CD14-positive monocyte (primary cell): ENCODE data around the gene ULBP3. TPM values are rescaled to one million over a fixed set of nuclear protein-coding genes. Genes with fewer than 3 reads are reported as not detected.

Experiments used
- DNase-seq, 3 donors: peaks; one replicate each; pipeline ENCODE4 v3.0.0-alpha.2; 2011 to 2022
- H2AFZ ChIP-seq: 2 replicates; pipeline ENCODE4 v1.6.0; 2012; ENCODE audit warnings: mild to moderate bottlenecking, low read depth, low read length, inconsistent platforms; ENCODE audit not compliant: insufficient read depth, poor library complexity, severe bottlenecking
- H3K27ac ChIP-seq, 2 donors: 1 replicate in 1 of 2; 2 replicates in 1 of 2; pipeline ENCODE4 v1.5.1; 2012 to 2013; ENCODE audit warnings: low read length in 2 of 2, control low read depth in 1 of 2, inconsistent platforms in 1 of 2, low read depth in 1 of 2, mild to moderate bottlenecking in 1 of 2
- H3K27me3 ChIP-seq, 2 donors: one replicate each; pipeline versions ENCODE4 v1.6.0 to v1.6.1; 2011 to 2013; ENCODE audit warnings: low read length in 2 of 2; ENCODE audit not compliant: control insufficient read depth in 2 of 2, insufficient read depth in 2 of 2
- H3K36me3 ChIP-seq, 2 donors: replicated peaks in 1 of 2; 1 replicate in 1 of 2; 2 replicates in 1 of 2; pipeline versions ENCODE4 v1.5.1 to v1.6.1; 2012 to 2013; ENCODE audit warnings: low read length in 2 of 2, control low read depth in 1 of 2, inconsistent platforms in 1 of 2, mild to moderate bottlenecking in 1 of 2; ENCODE audit not compliant: insufficient read depth in 2 of 2, control insufficient read depth in 1 of 2
- H3K4me1 ChIP-seq, 2 donors: 1 replicate in 1 of 2; 2 replicates in 1 of 2; pipeline versions ENCODE4 v1.5.1 to v1.6.1; 2012 to 2013; ENCODE audit warnings: low read length in 2 of 2, control low read depth in 1 of 2, inconsistent platforms in 1 of 2, mild to moderate bottlenecking in 1 of 2, moderate library complexity in 1 of 2; ENCODE audit not compliant: insufficient read depth in 2 of 2, control insufficient read depth in 1 of 2
- H3K4me2 ChIP-seq: replicated peaks from 2 replicates; pipeline ENCODE3; 2012; ENCODE audit warnings: low read length, moderate library complexity, mild to moderate bottlenecking; ENCODE audit not compliant: poor library complexity, severe bottlenecking; ENCODE audit errors: extremely low read depth
- H3K4me3 ChIP-seq, 3 experiments: fragments of 200-600 bp in 1 of 3; sonication (generic) in 1 of 3; replicated peaks in 1 of 3; 1 replicate in 2 of 3; 2 replicates in 1 of 3; pipeline ENCODE4 v1.5.1; 2011 to 2013; ENCODE audit warnings: low read length in 3 of 3, mild to moderate bottlenecking in 3 of 3, control low read depth in 2 of 3, low read depth in 2 of 3, inconsistent platforms in 1 of 3, moderate library complexity in 1 of 3
- H3K79me2 ChIP-seq: 2 replicates; pipeline ENCODE4 v1.6.0; 2012; ENCODE audit warnings: mild to moderate bottlenecking, control low read depth, inconsistent platforms, low read length, moderate library complexity; ENCODE audit not compliant: insufficient read depth
- H3K9ac ChIP-seq: 2 replicates; pipeline ENCODE4 v1.6.0; 2017; ENCODE audit warnings: low read length, mild to moderate bottlenecking; ENCODE audit not compliant: insufficient read depth, poor library complexity, severe bottlenecking
- H3K9me3 ChIP-seq, 2 donors: replicated peaks in 1 of 2; 1 replicate in 1 of 2; 2 replicates in 1 of 2; pipeline versions ENCODE4 v1.5.1 to v1.6.1; 2012 to 2013; ENCODE audit warnings: low read length in 2 of 2, control low read depth in 1 of 2; ENCODE audit not compliant: control insufficient read depth in 1 of 2, insufficient read depth in 1 of 2
- H4K20me1 ChIP-seq: 2 replicates; pipeline ENCODE4 v1.6.0; 2012; ENCODE audit warnings: mild to moderate bottlenecking, low read length, control low read depth, moderate library complexity; ENCODE audit not compliant: insufficient read depth
- H3K27ac Mint-ChIP-seq, 7 donors: one replicate each; pipeline ENCODE4 v1.8.0; 2020; ENCODE audit warnings: mild to moderate bottlenecking in 7 of 7, mixed read lengths in 7 of 7, moderate library complexity in 6 of 7, inconsistent platforms in 2 of 7
- H3K27me3 Mint-ChIP-seq, 3 donors: one replicate each; pipeline ENCODE4 v1.8.0; 2021 to 2022; ENCODE audit warnings: low read depth in 3 of 3, mild to moderate bottlenecking in 3 of 3, mixed read lengths in 3 of 3, moderate library complexity in 3 of 3, inconsistent platforms in 1 of 3
- H3K36me3 Mint-ChIP-seq, 2 donors: one replicate each; pipeline ENCODE4 v1.8.0; 2020; ENCODE audit warnings: mixed read lengths in 2 of 2, inconsistent platforms in 1 of 2, mild to moderate bottlenecking in 1 of 2
- H3K4me1 Mint-ChIP-seq: one replicate; pipeline ENCODE4 v1.8.0; 2020; ENCODE audit warnings: mild to moderate bottlenecking, mixed read lengths
- H3K4me3 Mint-ChIP-seq, 2 donors: one replicate each; pipeline ENCODE4 v1.8.0; 2020; ENCODE audit warnings: mild to moderate bottlenecking in 2 of 2, mixed read lengths in 2 of 2, moderate library complexity in 1 of 2
- H3K9me3 Mint-ChIP-seq, 7 donors: one replicate each; pipeline ENCODE4 v1.8.0; 2020 to 2022; ENCODE audit warnings: mixed read lengths in 7 of 7, mild to moderate bottlenecking in 6 of 7, moderate library complexity in 6 of 7, inconsistent platforms in 2 of 7
- WGBS: methylation state at CpG from one replicate; pipeline ENCODE4 v1.1.5; 2013; ENCODE audit warnings: missing lambda C conversion rate; ENCODE audit not compliant: insufficient coverage; 5-methylcytosine and 5-hydroxymethylcytosine counted together
- intact Hi-C, 2 donors: fragments of 100-400 bp; cut with micrococcal nuclease; formaldehyde crosslinking; loops; one replicate each; pipeline versions ENCODE4 v1.15.0 to v1.15.1; 2023
- polyA plus RNA-seq, 3 donors: library from polyadenylated mRNA; depleted of rRNA in 1 of 3; unstranded in 2 of 3; stranded (reverse) in 1 of 3; fragments of 300-500 nt in 2 of 3; fragments of >200 nt in 1 of 3; fragmentation: Illumina TruSeq in 2 of 3; gene quantifications; 1 replicate in 2 of 3; 2 replicates in 1 of 3; pipeline ENCODE4 v1.2.3, GENCODE V29; 2012 to 2021
- TF ChIP-seq, protein P1 (sequence below): fragments of 200-600 bp; IDR thresholded peaks from one replicate; pipeline ENCODE4 v1.8.0; 2022; ENCODE audit warnings: antibody characterized with exemption, mild to moderate bottlenecking

The ULBP3 gene
- polyA plus RNA-seq, 3 donors, result 0.08 TPM; not detected in 2

GRCh38 chr6:150091476-150091875 lies 22.6 kb upstream of the ULBP3 start:
- 86% methylated on average over 1 of the region's 4 CpGs for WGBS
- no peak overlapping the region for H3K27ac Mint-ChIP-seq
- H3K4me3 ChIP-seq, result no peak overlapping the region
- no peak overlapping the region for H2AFZ ChIP-seq
- H3K9ac ChIP-seq, result no peak overlapping the region
- no peaks in the 10 kb centered on the region for H4K20me1 ChIP-seq
- intact Hi-C loops, result no loop called here
- H3K79me2 ChIP-seq, result no peaks in the 10 kb centered on the region
- H3K36me3 ChIP-seq, result no peaks in the 10 kb centered on the region
- no peaks in the 10 kb centered on the region for H3K27me3 ChIP-seq
- no peaks in the 10 kb centered on the region for H3K4me1 Mint-ChIP-seq
- DNase-seq, result no peak
- H3K36me3 Mint-ChIP-seq, result no peaks in the 10 kb centered on the region
- H3K9me3 ChIP-seq, result no peaks in the 10 kb centered on the region
- H3K9me3 Mint-ChIP-seq, result no peaks in the 10 kb centered on the region
- H3K4me2 ChIP-seq, result no peak overlapping the region
- H3K4me3 Mint-ChIP-seq, result no peak overlapping the region
- H3K27ac ChIP-seq, result no peak overlapping the region
- H3K27me3 Mint-ChIP-seq, result peaks cover 12 to 13% (median 12%) of the 10 kb centered on the region in 3 donors
- TF ChIP-seq, protein P1, sequence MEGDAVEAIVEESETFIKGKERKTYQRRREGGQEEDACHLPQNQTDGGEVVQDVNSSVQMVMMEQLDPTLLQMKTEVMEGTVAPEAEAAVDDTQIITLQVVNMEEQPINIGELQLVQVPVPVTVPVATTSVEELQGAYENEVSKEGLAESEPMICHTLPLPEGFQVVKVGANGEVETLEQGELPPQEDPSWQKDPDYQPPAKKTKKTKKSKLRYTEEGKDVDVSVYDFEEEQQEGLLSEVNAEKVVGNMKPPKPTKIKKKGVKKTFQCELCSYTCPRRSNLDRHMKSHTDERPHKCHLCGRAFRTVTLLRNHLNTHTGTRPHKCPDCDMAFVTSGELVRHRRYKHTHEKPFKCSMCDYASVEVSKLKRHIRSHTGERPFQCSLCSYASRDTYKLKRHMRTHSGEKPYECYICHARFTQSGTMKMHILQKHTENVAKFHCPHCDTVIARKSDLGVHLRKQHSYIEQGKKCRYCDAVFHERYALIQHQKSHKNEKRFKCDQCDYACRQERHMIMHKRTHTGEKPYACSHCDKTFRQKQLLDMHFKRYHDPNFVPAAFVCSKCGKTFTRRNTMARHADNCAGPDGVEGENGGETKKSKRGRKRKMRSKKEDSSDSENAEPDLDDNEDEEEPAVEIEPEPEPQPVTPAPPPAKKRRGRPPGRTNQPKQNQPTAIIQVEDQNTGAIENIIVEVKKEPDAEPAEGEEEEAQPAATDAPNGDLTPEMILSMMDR, result no peak
- no peaks in the 10 kb centered on the region for H3K4me1 ChIP-seq

GRCh38 chr6:150090328-150090727 lies 21.4 kb upstream of the ULBP3 start:
- Histone ChIP-seq H2AFZ (no peak overlapping the region), H3K9ac (no peak overlapping the region), H3K27ac (no peak overlapping the region), H3K36me3 (no peaks in the 10 kb centered on the region), H3K79me2 (no peaks in the 10 kb centered on the region), H4K20me1 (no peaks in the 10 kb centered on the region), H3K4me1 (no peaks in the 10 kb centered on the region), H3K9me3 (no peaks in the 10 kb centered on the region), H3K4me3 (no peak overlapping the region), H3K4me2 (no peak overlapping the region), H3K27me3 (peaks cover 0 to 2% of the 10 kb centered on the region in 2 donors)
- no CpG with 5 or more reads among the region's 3 CpGs for WGBS
- Mint-ChIP-seq H3K4me3 (no peak overlapping the region), H3K36me3 (no peaks in the 10 kb centered on the region), H3K4me1 (no peaks in the 10 kb centered on the region), H3K27me3 (peaks cover 7 to 14% (median 11%) of the 10 kb centered on the region in 3 donors), H3K27ac (no peak overlapping the region), H3K9me3 (no peaks in the 10 kb centered on the region)
- intact Hi-C loops, result no loop called here
- TF ChIP-seq, protein P1, result no peak
- DNase-seq, result no peak
